GM21528 (cell line): Measurements from ENCODE around the gene RNF144A.

Source experiments
- ATAC-seq: cut with Tn5 transposase; IDR thresholded peaks from one replicate; pipeline ENCODE4 v1.9.1; 2021; ENCODE audit warnings: mild to moderate bottlenecking, moderate library complexity; ENCODE audit not compliant: unreplicated experiment, low FRiP score

RNF144A gene

GRCh38 chr2:7017671-7018281 is 100.6 kb downstream of the RNF144A start:
- ATAC-seq: no peak

- ATAC-seq: no peak
Measured at GRCh38 chr2:7018282-7018701, 101.1 kb downstream of the RNF144A start.

- no peak for ATAC-seq
Measured at GRCh38 chr2:7018767-7019166, 101.6 kb downstream of the RNF144A start.

- ATAC-seq: no peak
Measured at GRCh38 chr2:7019191-7019590, 102.0 kb downstream of the RNF144A start.

- no peak for ATAC-seq
Measured at GRCh38 chr2:7020059-7020458, 102.8 kb downstream of the RNF144A start.

GRCh38 chr2:7020468-7020867 is 103.3 kb downstream of the RNF144A start:
- ATAC-seq: no peak

GRCh38 chr2:7020939-7021470 is 103.8 kb downstream of the RNF144A start:
- no peak for ATAC-seq

GRCh38 chr2:7022492-7023385 is 105.5 kb downstream of the RNF144A start:
- ATAC-seq: no peak

- no peak for ATAC-seq
Measured at GRCh38 chr2:7023542-7023941, 106.3 kb downstream of the RNF144A start.

GRCh38 chr2:7024261-7024660 is 107.0 kb downstream of the RNF144A start:
- no peak for ATAC-seq

- no peak for ATAC-seq
Measured at GRCh38 chr2:7025082-7025481, 107.9 kb downstream of the RNF144A start.

- ATAC-seq: no peak
Measured at GRCh38 chr2:7026742-7027141, 109.5 kb downstream of the RNF144A start.

GRCh38 chr2:7027411-7027810 is 110.2 kb downstream of the RNF144A start:
- ATAC-seq: no peak

- no peak for ATAC-seq
Measured at GRCh38 chr2:7027956-7028655, 110.9 kb downstream of the RNF144A start.

- no peak for ATAC-seq
Measured at GRCh38 chr2:7028846-7029245, 111.6 kb downstream of the RNF144A start.

GRCh38 chr2:7029291-7030059 is 112.3 kb downstream of the RNF144A start:
- ATAC-seq: no peak

- ATAC-seq: no peak
Measured at GRCh38 chr2:7030810-7031209, 113.6 kb downstream of the RNF144A start.

- no peak for ATAC-seq
Measured at GRCh38 chr2:7031547-7032245, 114.5 kb downstream of the RNF144A start.

- no peak for ATAC-seq
Measured at GRCh38 chr2:7032371-7032770, 115.2 kb downstream of the RNF144A start.
